COLO829 (cell line): ENCODE measurements around the gene PIP5K1A.
A peak's percentile ranks its signal among the peaks of the same experiment; 100 is the strongest.
"Not testable (repeated sequence)": the region's sequence is repeated elsewhere in the genome, so short reads cannot be mapped to it uniquely, and the experiment has no call there.

Experiments used
- DNase-seq: peaks from one replicate; pipeline ENCODE4 v3.0.0; 2012; ENCODE audit warnings: low spot score

PIP5K1A gene

GRCh38 chr1:151254217-151255213 lies 56.2 kb downstream of the PIP5K1A start, which contains the start of gene PSMD4:
TSS of gene PSMD4 (plus strand) at chr1:151254734. CDS start at chr1:151254783, 49 bp downstream.
- peak; percentile 98 for DNase-seq

- DNase-seq = no peak
Observed at GRCh38 chr1:151255381-151255780, 57.0 kb downstream of the PIP5K1A start.

- no peak for DNase-seq
Observed at GRCh38 chr1:151259351-151259750, 61.0 kb downstream of the PIP5K1A start.

- no peak for DNase-seq
Observed at GRCh38 chr1:151265446-151266236, 67.3 kb downstream of the PIP5K1A start.

GRCh38 chr1:151266315-151266714 lies 68.0 kb downstream of the PIP5K1A start:
- no peak for DNase-seq

- no peak for DNase-seq
Observed at GRCh38 chr1:151266821-151267220, 68.5 kb downstream of the PIP5K1A start.

GRCh38 chr1:151267760-151268159 lies 69.4 kb downstream of the PIP5K1A start:
- no peak for DNase-seq

- DNase-seq = no peak
Observed at GRCh38 chr1:151273924-151274466, 75.6 kb downstream of the PIP5K1A start.

GRCh38 chr1:151275341-151275740 lies 77.0 kb downstream of the PIP5K1A start:
- not testable (repeated sequence) for DNase-seq

GRCh38 chr1:151277249-151277648 lies 78.9 kb downstream of the PIP5K1A start:
- DNase-seq = no peak

- peak; percentile 97 for DNase-seq
Observed at GRCh38 chr1:151281225-151281968, 83.0 kb downstream of the PIP5K1A start.

GRCh38 chr1:151281969-151282882 lies 83.9 kb downstream of the PIP5K1A start, which contains the start of gene ZNF687:
TSS of gene ZNF687 (plus strand) at chr1:151282299. CDS start at chr1:151286292, 3,993 bp downstream.
- DNase-seq = peak; percentile 98

- peak; percentile 8 for DNase-seq
Observed at GRCh38 chr1:151282883-151283725, 84.8 kb downstream of the PIP5K1A start.

- no peak for DNase-seq
Observed at GRCh38 chr1:151284013-151284577, 85.7 kb downstream of the PIP5K1A start.

GRCh38 chr1:151286619-151287340 lies 88.4 kb downstream of the PIP5K1A start:
- no peak for DNase-seq

- no peak for DNase-seq
Observed at GRCh38 chr1:151287341-151287699, 89.0 kb downstream of the PIP5K1A start.

- no peak for DNase-seq
Observed at GRCh38 chr1:151287767-151288500, 89.6 kb downstream of the PIP5K1A start.

- DNase-seq = no peak
Observed at GRCh38 chr1:151288502-151288901, 90.2 kb downstream of the PIP5K1A start.
